WERI-Rb-1 (cell line): ENCODE results near the gene RGL2.
A peak's percentile ranks its signal among the peaks of the same experiment; 100 is the strongest.
"Not testable (repeated sequence)": the region's sequence is repeated elsewhere in the genome, so short reads cannot be mapped to it uniquely, and the experiment has no call there.

Source experiments
- DNase-seq: peaks from one replicate; pipeline ENCODE4 v3.0.0-alpha.2; 2020
- H3K27ac ChIP-seq: fragments of 250-450 bp; sonication (Bioruptor Pico); 2 replicates; pipeline ENCODE4 v1.5.1; 2020; ENCODE audit warnings: mild to moderate bottlenecking, moderate library complexity
- H3K27me3 ChIP-seq: fragments of 250-450 bp; sonication (Bioruptor Pico); 2 replicates; pipeline ENCODE4 v1.5.1; 2021; ENCODE audit warnings: mild to moderate bottlenecking, low read depth, moderate library complexity; ENCODE audit not compliant: insufficient read depth, severe bottlenecking
- H3K36me3 ChIP-seq: fragments of 250-450 bp; sonication (Bioruptor Pico); 2 replicates; pipeline ENCODE4 v1.5.1; 2020; ENCODE audit warnings: mild to moderate bottlenecking, moderate library complexity
- H3K4me3 ChIP-seq: 2 replicates; pipeline ENCODE4 v1.5.1; 2011; ENCODE audit warnings: low read depth, mild to moderate bottlenecking, control low read depth, low read length
- H3K9me3 ChIP-seq: fragments of 250-450 bp; sonication (Bioruptor Pico); 2 replicates; pipeline ENCODE4 v1.5.1; 2021; ENCODE audit warnings: mild to moderate bottlenecking, moderate library complexity; ENCODE audit not compliant: severe bottlenecking
- CTCF ChIP-seq: IDR thresholded peaks from 2 replicates; pipeline ENCODE4 v1.5.1; 2011; ENCODE audit warnings: low read depth, mild to moderate bottlenecking, control low read depth, inconsistent platforms, low read length

RGL2 gene

DNA sequence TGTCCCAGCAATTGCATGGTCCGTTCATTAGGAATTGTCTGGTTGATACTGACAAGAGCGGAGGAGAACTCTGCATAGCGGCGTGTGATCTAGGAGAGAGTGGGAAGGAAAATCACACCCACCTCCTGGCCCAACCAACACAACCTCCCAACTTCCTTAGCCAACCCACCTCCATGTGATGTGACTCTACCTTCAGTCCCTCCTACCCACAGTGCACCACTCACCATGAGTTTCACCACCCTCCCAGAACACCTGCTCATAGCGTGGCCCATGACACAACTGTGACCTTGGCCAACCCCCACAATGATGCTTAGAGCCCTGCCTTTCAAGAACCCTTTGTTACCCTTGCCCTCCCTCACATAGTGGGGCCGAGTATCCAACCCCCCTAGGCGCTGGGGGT is 34.7 kb downstream of the RGL2 start:
- Histone ChIP-seq H3K27ac (no peak overlapping the region), H3K4me3 (no peak overlapping the region), H3K36me3 (peaks cover 83% of the 10 kb centered on the region), H3K9me3 (no peaks in the 10 kb centered on the region), H3K27me3 (no peaks in the 10 kb centered on the region)
- no peak for DNase-seq
- no peak for TF ChIP-seq CTCF

GRCh38 chr6:33262490-33262889 is 36.3 kb downstream of the RGL2 start:
- peaks cover 71% of the 10 kb centered on the region for H3K36me3 ChIP-seq
- H3K27me3 ChIP-seq, H3K4me3 ChIP-seq, H3K9me3 ChIP-seq, H3K27ac ChIP-seq, DNase-seq: not testable (repeated sequence)

- Histone ChIP-seq H3K27me3 (no peaks in the 10 kb centered on the region), H3K9me3 (no peaks in the 10 kb centered on the region), H3K27ac (no peak overlapping the region), H3K36me3 (peaks cover 49% of the 10 kb centered on the region), H3K4me3 (no peak overlapping the region)
- no peak for DNase-seq
- TF ChIP-seq CTCF = no peak
Observed at GRCh38 chr6:33259032-33259431, 39.7 kb downstream of the RGL2 start.

GRCh38 chr6:33254591-33254990 is 44.2 kb downstream of the RGL2 start:
- Histone ChIP-seq H3K9me3 (no peaks in the 10 kb centered on the region), H3K4me3 (no peak overlapping the region), H3K27ac (peak overlapping the region; percentile 50), H3K36me3 (peaks cover 27% of the 10 kb centered on the region), H3K27me3 (no peaks in the 10 kb centered on the region)
- TF ChIP-seq CTCF = no peak
- DNase-seq = peak; percentile 27

- H3K36me3 ChIP-seq = peaks cover 26% of the 10 kb centered on the region
- no peak overlapping the region for H3K27ac ChIP-seq
- H3K27me3 ChIP-seq = no peaks in the 10 kb centered on the region
- H3K4me3 ChIP-seq = no peak overlapping the region
- no peak for DNase-seq
- no peaks in the 10 kb centered on the region for H3K9me3 ChIP-seq
- TF ChIP-seq CTCF = no peak
Observed at GRCh38 chr6:33252759-33253158, 46.0 kb downstream of the RGL2 start.

DNA sequence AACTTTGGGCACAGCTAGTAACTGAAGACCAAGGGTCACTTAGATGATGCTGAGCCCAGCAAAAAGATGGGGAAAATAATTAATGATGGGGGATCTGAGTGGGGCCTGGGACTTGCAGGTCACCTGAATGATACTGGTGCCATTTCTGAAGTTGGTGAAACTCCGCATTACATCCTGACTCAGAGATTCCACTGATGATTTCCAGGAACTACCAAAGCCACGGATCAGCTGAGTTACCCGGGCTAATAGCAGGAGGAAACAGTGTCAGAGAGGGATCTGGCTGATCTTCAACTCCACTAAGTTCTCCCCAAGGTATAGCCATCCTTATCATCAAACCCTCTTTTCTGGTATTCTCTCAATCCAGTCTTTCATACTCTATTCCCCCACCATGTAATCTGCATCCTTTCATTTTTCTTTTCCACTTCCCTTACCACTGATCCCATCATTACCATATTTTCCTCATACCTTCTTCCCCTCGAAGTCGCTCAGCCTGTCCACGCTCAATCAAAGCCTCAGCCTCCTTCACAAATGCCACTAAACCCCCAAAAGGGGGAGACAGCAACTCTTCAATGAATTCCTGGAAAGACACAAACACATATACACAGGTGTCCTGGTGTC is 47.2 kb downstream of the RGL2 start:
- no peak for DNase-seq
- Histone ChIP-seq H3K4me3 (no peak overlapping the region), H3K9me3 (no peaks in the 10 kb centered on the region), H3K36me3 (peaks cover 17% of the 10 kb centered on the region), H3K27me3 (no peaks in the 10 kb centered on the region), H3K27ac (no peak overlapping the region)
- TF ChIP-seq CTCF = no peak
